Neural cell (in vitro differentiated cells): ENCODE results near the gene MKX. TPM values are rescaled to one million over a fixed set of nuclear protein-coding genes. Genes with fewer than 3 reads are reported as not detected.

ENCODE experiments used
- H2AFZ ChIP-seq: fragments of 200-600, 300-800 bp; sonication (generic), shearing (Covaris generic); 2 replicates; pipeline ENCODE4 v1.6.0; 2014; ENCODE audit warnings: low read depth, mild to moderate bottlenecking, antibody characterized with exemption, low read length, moderate library complexity
- H3F3A ChIP-seq: fragments of 200-600 bp; shearing (Covaris generic); 2 replicates; pipeline ENCODE4 v1.6.1; 2016; ENCODE audit warnings: mild to moderate bottlenecking, moderate library complexity, mixed read lengths, antibody characterized with exemption, low read length; ENCODE audit not compliant: insufficient read depth, poor library complexity, severe bottlenecking
- H3K27ac ChIP-seq: fragments of 200-600, 300-800 bp; sonication (generic), shearing (Covaris generic); 2 replicates; pipeline ENCODE4 v1.5.1; 2014; ENCODE audit warnings: mild to moderate bottlenecking, low read length, moderate library complexity
- H3K27me3 ChIP-seq: fragments of 300-800, 200-600 bp; sonication (generic), shearing (Covaris generic); 2 replicates; pipeline ENCODE4 v1.6.0; 2014; ENCODE audit warnings: mild to moderate bottlenecking, low read depth, low read length, moderate library complexity; ENCODE audit not compliant: insufficient read depth
- H3K36me3 ChIP-seq: fragments of 300-800, 200-600 bp; sonication (generic), shearing (Covaris generic); 2 replicates; pipeline ENCODE4 v1.5.1; 2014; ENCODE audit warnings: mild to moderate bottlenecking, antibody characterized with exemption, low read length, moderate library complexity; ENCODE audit not compliant: insufficient read depth
- H3K4me2 ChIP-seq: fragments of 300-800, 200-600 bp; sonication (generic), shearing (Covaris generic); 2 replicates; pipeline ENCODE4 v1.6.0; 2014; ENCODE audit warnings: mild to moderate bottlenecking, low read length
- H3K4me3 ChIP-seq: fragments of 300-800, 200-600 bp; sonication (generic), shearing (Covaris generic); 2 replicates; pipeline ENCODE4 v1.5.1; 2014; ENCODE audit warnings: mild to moderate bottlenecking, low read length, moderate library complexity
- H3K79me2 ChIP-seq: fragments of 200-600 bp; shearing (Covaris generic); replicated peaks from 2 replicates; pipeline ENCODE4 v1.6.0; 2014; ENCODE audit warnings: mild to moderate bottlenecking, low read length, moderate library complexity; ENCODE audit not compliant: insufficient read depth
- H3K9ac ChIP-seq: fragments of 300-800, 200-600 bp; sonication (generic), shearing (Covaris generic); 2 replicates; pipeline ENCODE4 v1.6.1; 2016; ENCODE audit warnings: mild to moderate bottlenecking, low read length, mixed read lengths
- H3K9me2 ChIP-seq: fragments of 200-600 bp; shearing (Covaris generic); 2 replicates; pipeline ENCODE4 v1.6.1; 2016; ENCODE audit warnings: mild to moderate bottlenecking, low read length, mixed read lengths; ENCODE audit not compliant: insufficient read depth
- H3K9me3 ChIP-seq: fragments of 200-600, 300-800 bp; sonication (generic), shearing (Covaris generic); 2 replicates; pipeline ENCODE4 v1.6.1; 2016; ENCODE audit warnings: mild to moderate bottlenecking, mixed run types, low read length, moderate library complexity, mixed read lengths
- H4K20me1 ChIP-seq: fragments of 200-600 bp; shearing (Covaris generic); 2 replicates; pipeline ENCODE4 v1.6.1; 2016; ENCODE audit warnings: mild to moderate bottlenecking, mixed run types; ENCODE audit not compliant: insufficient read depth
- CTCF ChIP-seq: fragments of 450-650 bp; IDR thresholded peaks from 2 replicates; pipeline ENCODE4 v1.5.1; 2014; ENCODE audit warnings: antibody characterized with exemption, mild to moderate bottlenecking, moderate library complexity; ENCODE audit not compliant: poor library complexity, severe bottlenecking
- EP300 ChIP-seq: fragments of 450-650 bp; conservative IDR thresholded peaks from 2 replicates; pipeline ENCODE4 v1.6.1; 2014; ENCODE audit warnings: antibody characterized with exemption, mild to moderate bottlenecking, moderate library complexity; ENCODE audit not compliant: poor library complexity, severe bottlenecking
- EZH2 ChIP-seq: fragments of 200-600, 300-800 bp; shearing (Covaris generic), sonication (generic); IDR thresholded peaks from 2 replicates; pipeline ENCODE4 v1.6.1; 2014; ENCODE audit warnings: antibody characterized with exemption, low read length, borderline replicate concordance, mild to moderate bottlenecking; ENCODE audit not compliant: insufficient read depth, poor library complexity, severe bottlenecking
- MXI1 ChIP-seq: fragments of 450-650 bp; conservative IDR thresholded peaks from 2 replicates; pipeline ENCODE4 v1.6.1; 2014; ENCODE audit warnings: antibody characterized with exemption, mild to moderate bottlenecking; ENCODE audit not compliant: poor library complexity, severe bottlenecking
- POLR2AphosphoS5 ChIP-seq: IDR thresholded peaks from 2 replicates; pipeline ENCODE4 v1.6.1; 2012
- RAD21 ChIP-seq: fragments of 450-650 bp; conservative IDR thresholded peaks from 2 replicates; pipeline ENCODE4 v1.6.1; 2014; ENCODE audit warnings: antibody characterized with exemption, mild to moderate bottlenecking, moderate library complexity
- REST ChIP-seq: IDR thresholded peaks from 2 replicates; pipeline ENCODE4 v1.6.1; 2012; ENCODE audit warnings: borderline replicate concordance
- SMC3 ChIP-seq: fragments of 450-650 bp; conservative IDR thresholded peaks from 2 replicates; pipeline ENCODE4 v1.6.1; 2014; ENCODE audit warnings: antibody characterized with exemption, mild to moderate bottlenecking, moderate library complexity; ENCODE audit not compliant: poor library complexity
- TAF1 ChIP-seq: IDR thresholded peaks from 2 replicates; pipeline ENCODE4 v1.6.1; 2012; ENCODE audit warnings: low read depth
- polyA plus RNA-seq: library from polyadenylated mRNA; depleted of rRNA; stranded (reverse); fragments of >200 nt; gene quantifications from 2 replicates; pipeline ENCODE4 v1.2.3, GENCODE V29; 2014

Gene MKX
- polyA plus RNA-seq, 1 donor from 2014 or later: not detected

- no peaks in the 10 kb centered on the region for H3F3A ChIP-seq
- H2AFZ ChIP-seq: no peak overlapping the region
- H3K36me3 ChIP-seq: no peaks in the 10 kb centered on the region
- H3K27me3 ChIP-seq: no peaks in the 10 kb centered on the region
- no peak overlapping the region for H3K27ac ChIP-seq
- no peak overlapping the region for H3K9ac ChIP-seq
- H3K79me2 ChIP-seq: no peaks in the 10 kb centered on the region
- no peaks in the 10 kb centered on the region for H3K9me3 ChIP-seq
- H3K9me2 ChIP-seq: no peaks in the 10 kb centered on the region
- no peak overlapping the region for H3K4me3 ChIP-seq
- TF ChIP-seq TAF1 (no peak), CTCF (no peak), MXI1 (no peak), RAD21 (no peak), EP300 (no peak), EZH2 (no peak), SMC3 (no peak), POLR2AphosphoS5 (no peak), REST (no peak)
- no peak overlapping the region for H3K4me2 ChIP-seq
- H4K20me1 ChIP-seq: no peaks in the 10 kb centered on the region
Observed at GRCh38 chr10:27688991-27689390, 56.6 kb downstream of the MKX start.

- Histone ChIP-seq H3K27ac (no peak overlapping the region), H3K4me3 (no peak overlapping the region), H3K36me3 (no peaks in the 10 kb centered on the region), H4K20me1 (no peaks in the 10 kb centered on the region), H3K9me2 (no peaks in the 10 kb centered on the region), H3K4me2 (no peak overlapping the region), H3F3A (no peaks in the 10 kb centered on the region), H3K27me3 (no peaks in the 10 kb centered on the region), H3K9ac (no peak overlapping the region), H3K79me2 (no peaks in the 10 kb centered on the region), H3K9me3 (no peaks in the 10 kb centered on the region), H2AFZ (no peak overlapping the region)
- TF ChIP-seq POLR2AphosphoS5 (no peak), SMC3 (no peak), EZH2 (no peak), RAD21 (no peak), EP300 (no peak), MXI1 (no peak), CTCF (no peak), REST (no peak), TAF1 (no peak)
Observed at GRCh38 chr10:27688276-27688675, 57.3 kb downstream of the MKX start.
